ENCODE measurements around the gene ZNF687.
A peak's percentile ranks its signal among the peaks of the same experiment; 100 is the strongest.
"Not testable (repeated sequence)": the region's sequence is repeated elsewhere in the genome, so short reads cannot be mapped to it uniquely, and the experiment has no call there.

Gene ZNF687

GRCh38 chr1:151281969-151282882 lies at the start of gene ZNF687:
Gene ZNF687 (plus strand): TSS chr1:151282299. CDS start chr1:151286292, 3,993 bp downstream.
- DNase-seq = peak; percentile 100

- no peak for DNase-seq
Measured at GRCh38 chr1:151235235-151235634, 46.9 kb upstream of the ZNF687 start.

- no peak for DNase-seq
Measured at GRCh38 chr1:151237678-151238466, 44.2 kb upstream of the ZNF687 start.

GRCh38 chr1:151238467-151238739 lies 43.7 kb upstream of the ZNF687 start:
- no peak for DNase-seq

GRCh38 chr1:151242442-151242841 lies 39.7 kb upstream of the ZNF687 start:
- DNase-seq = no peak

- DNase-seq = no peak
Measured at GRCh38 chr1:151243683-151244216, 38.3 kb upstream of the ZNF687 start.

GRCh38 chr1:151246786-151247185 lies 35.3 kb upstream of the ZNF687 start:
- DNase-seq = no peak

GRCh38 chr1:151251656-151252470 lies 30.2 kb upstream of the ZNF687 start:
- DNase-seq = peak; percentile 80

GRCh38 chr1:151254217-151255213 lies 27.6 kb upstream of the ZNF687 start, which contains the start of gene PSMD4:
Gene PSMD4 (plus strand): TSS chr1:151254734. CDS start chr1:151254783, 49 bp downstream.
- DNase-seq = peak; percentile 97

GRCh38 chr1:151255381-151255780 lies 26.7 kb upstream of the ZNF687 start:
- DNase-seq = peak; percentile 23

- no peak for DNase-seq
Measured at GRCh38 chr1:151259351-151259750, 22.7 kb upstream of the ZNF687 start.

GRCh38 chr1:151265446-151266236 lies 16.5 kb upstream of the ZNF687 start:
- no peak for DNase-seq

- no peak for DNase-seq
Measured at GRCh38 chr1:151266315-151266714, 15.8 kb upstream of the ZNF687 start.

- no peak for DNase-seq
Measured at GRCh38 chr1:151266821-151267220, 15.3 kb upstream of the ZNF687 start.

GRCh38 chr1:151267760-151268159 lies 14.3 kb upstream of the ZNF687 start:
- no peak for DNase-seq

- no peak for DNase-seq
Measured at GRCh38 chr1:151273924-151274466, 8.1 kb upstream of the ZNF687 start.

GRCh38 chr1:151275341-151275740 lies 6.8 kb upstream of the ZNF687 start:
- DNase-seq = not testable (repeated sequence)

- peak; percentile 44 for DNase-seq
Measured at GRCh38 chr1:151277249-151277648, 4.8 kb upstream of the ZNF687 start.

GRCh38 chr1:151281225-151281968 lies 702 bp upstream of the ZNF687 start:
- peak; percentile 98 for DNase-seq
